Right lobe of liver (tissue), 4 donors: ENCODE data around the gene P2RY14.

Experiments
- CTCF ChIP-seq, 4 donors: fragments of 200-600 bp in 3 of 4; fragments of 450-650 bp in 1 of 4; IDR thresholded peaks; one replicate each; pipeline versions ENCODE4 v1.5.1 to v1.8.0; 2016 to 2022; ENCODE audit warnings: antibody characterized with exemption in 4 of 4, mild to moderate bottlenecking in 2 of 4
- POLR2A ChIP-seq: fragments of 450-650 bp; IDR thresholded peaks from one replicate; pipeline ENCODE4 v1.6.1; 2017; ENCODE audit warnings: antibody characterized with exemption, mild to moderate bottlenecking
- donor health status: DM: no; HTN: no; CAD: no.
- donor health status: DM: no; HTN: no; CAD: no.
- donor health status: DM: no; HTN: yes; CAD: no.

GRCh38 chr3:151318991-151319390 lies 40.6 kb upstream of the P2RY14 start:
- TF ChIP-seq CTCF (IDR thresholded peaks at IDR 0.05) (no peak), POLR2A (no peak)
